SK-N-SH treated with all-trans-retinoic acid at 6 μM for 48 hours (cell line): ENCODE results near the gene AXIN1.
"Not testable (repeated sequence)": the region's sequence is repeated elsewhere in the genome, so short reads cannot be mapped to it uniquely, and the experiment has no call there.

Experiments used
- ATAC-seq: fragments of 200-7000 bp; cut with Tn5 transposase; 3 replicates; pipeline ENCODE4 v1.9.1; 2020; ENCODE audit warnings: mild to moderate bottlenecking, moderate library complexity
- BACH2 ChIP-seq: fragments of 250-450 bp; sonication (Bioruptor Pico); IDR thresholded peaks from 2 replicates; pipeline ENCODE4 v1.9.0; 2021; ENCODE audit warnings: mild to moderate bottlenecking, borderline replicate concordance
- CREB5 ChIP-seq: fragments of 250-450 bp; sonication (Bioruptor Pico); IDR thresholded peaks from 2 replicates; pipeline ENCODE4 v1.5.1; 2020; ENCODE audit warnings: low read depth, mild to moderate bottlenecking, moderate library complexity
- CSDC2 ChIP-seq: fragments of 250-450 bp; sonication (Bioruptor Pico); IDR thresholded peaks from 2 replicates; pipeline ENCODE4 v1.5.0; 2020; ENCODE audit warnings: mild to moderate bottlenecking, moderate library complexity
- ESRRG ChIP-seq: fragments of 250-450 bp; sonication (Bioruptor Pico); IDR thresholded peaks from 2 replicates; pipeline ENCODE4 v1.6.1; 2021; ENCODE audit warnings: mild to moderate bottlenecking
- GLIS3 ChIP-seq: fragments of 250-450 bp; sonication (Bioruptor Pico); IDR thresholded peaks from 2 replicates; pipeline ENCODE4 v1.5.0; 2020; ENCODE audit warnings: mild to moderate bottlenecking, moderate library complexity
- ISL1 ChIP-seq: fragments of 250-450 bp; sonication (Bioruptor Pico); IDR thresholded peaks from 2 replicates; pipeline ENCODE4 v2.1.2; 2022; ENCODE audit warnings: mild to moderate bottlenecking, moderate library complexity
- OSR1 ChIP-seq: fragments of 250-450 bp; sonication (Bioruptor Pico); IDR thresholded peaks from 2 replicates; pipeline ENCODE4 v1.8.0; 2022; ENCODE audit warnings: moderate library complexity, mild to moderate bottlenecking, inconsistent platforms
- POU6F1 ChIP-seq: fragments of 250-450 bp; sonication (Bioruptor Pico); IDR thresholded peaks from 2 replicates; pipeline ENCODE4 v1.8.0; 2021; ENCODE audit warnings: low read depth, mild to moderate bottlenecking, moderate library complexity, borderline replicate concordance
- PPARA ChIP-seq: fragments of 250-450 bp; sonication (Bioruptor Pico); IDR thresholded peaks from 2 replicates; pipeline ENCODE4 v1.5.0; 2020; ENCODE audit warnings: mild to moderate bottlenecking, borderline replicate concordance
- SNAI2 ChIP-seq: fragments of 250-450 bp; sonication (Bioruptor Pico); IDR thresholded peaks from 2 replicates; pipeline ENCODE4 v1.5.0; 2020; ENCODE audit warnings: mild to moderate bottlenecking, moderate library complexity
- TCF4 ChIP-seq: fragments of 250-450 bp; sonication (Bioruptor Pico); IDR thresholded peaks from 2 replicates; pipeline ENCODE4 v1.8.0; 2021; ENCODE audit warnings: mild to moderate bottlenecking, moderate library complexity, borderline replicate concordance
- TOX ChIP-seq: fragments of 250-450 bp; sonication (Bioruptor Pico); IDR thresholded peaks from 2 replicates; pipeline ENCODE4 v1.8.0; 2021; ENCODE audit warnings: mild to moderate bottlenecking, moderate library complexity, borderline replicate concordance
- TSHZ2 ChIP-seq: fragments of 250-450 bp; sonication (Bioruptor Pico); IDR thresholded peaks from 2 replicates; pipeline ENCODE4 v1.5.0; 2020; ENCODE audit warnings: mild to moderate bottlenecking, moderate library complexity
- ZFP30 ChIP-seq: fragments of 450-650 bp; formaldehyde crosslinking; IDR thresholded peaks from 2 replicates; pipeline ENCODE4 v1.5.0; 2022; ENCODE audit warnings: mild to moderate bottlenecking, moderate library complexity
- ZNF565 ChIP-seq: fragments of 450-650 bp; formaldehyde crosslinking; conservative IDR thresholded peaks from 2 replicates; pipeline ENCODE4 v1.5.0; 2020; ENCODE audit warnings: low read depth, mild to moderate bottlenecking, moderate library complexity
- ZNF70 ChIP-seq: fragments of 450-650 bp; formaldehyde crosslinking; IDR thresholded peaks from 2 replicates; pipeline ENCODE4 v1.5.0; 2020; ENCODE audit warnings: mild to moderate bottlenecking, moderate library complexity
- TF ChIP-seq, protein P1 (sequence below): fragments of 250-450 bp; sonication (Bioruptor Pico); IDR thresholded peaks from 2 replicates; pipeline ENCODE4 v1.8.0; 2020; ENCODE audit warnings: mild to moderate bottlenecking, moderate library complexity, borderline replicate concordance
- TF ChIP-seq, protein P2 (sequence below): fragments of 250-450 bp; sonication (Bioruptor Pico); IDR thresholded peaks from 2 replicates; pipeline ENCODE4 v1.5.1; 2021; ENCODE audit warnings: mild to moderate bottlenecking, moderate library complexity

AXIN1 gene

DNA sequence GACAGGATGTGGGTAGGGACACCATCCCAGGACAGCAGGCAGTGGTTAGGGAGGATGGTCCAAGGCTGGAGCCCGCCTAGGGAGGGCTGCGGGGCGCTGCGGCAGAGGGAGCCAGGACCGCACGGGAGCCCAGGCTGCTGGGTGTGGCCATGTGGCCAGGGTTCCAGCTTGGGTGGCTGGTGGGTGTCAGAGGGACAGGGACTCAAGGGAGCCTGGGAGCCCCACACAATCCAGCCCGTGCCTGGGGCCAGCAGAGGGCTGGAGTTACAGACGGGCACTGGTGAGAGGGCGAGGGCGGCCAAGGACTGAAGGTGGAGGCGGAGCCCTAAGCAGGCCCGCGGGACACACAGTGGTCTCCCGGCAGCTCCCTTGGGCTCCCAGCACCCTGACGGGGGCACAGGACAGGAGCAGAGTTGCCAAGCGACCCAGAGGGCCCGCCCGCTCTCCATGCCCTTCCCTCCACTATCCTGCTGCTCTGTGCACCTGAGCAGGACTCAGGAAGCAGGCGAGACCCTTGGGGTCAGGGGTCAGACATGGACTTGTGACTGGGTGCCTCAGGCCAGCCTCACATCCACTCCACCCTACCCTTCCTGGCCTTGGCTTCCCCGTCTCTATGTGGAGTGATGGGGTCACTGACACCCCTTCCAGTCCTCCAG lies 10.7 kb upstream of the AXIN1 start:
- ATAC-seq = peak; percentile 2; the same call in 2 of the 3 replicates
- TF ChIP-seq, protein P1, sequence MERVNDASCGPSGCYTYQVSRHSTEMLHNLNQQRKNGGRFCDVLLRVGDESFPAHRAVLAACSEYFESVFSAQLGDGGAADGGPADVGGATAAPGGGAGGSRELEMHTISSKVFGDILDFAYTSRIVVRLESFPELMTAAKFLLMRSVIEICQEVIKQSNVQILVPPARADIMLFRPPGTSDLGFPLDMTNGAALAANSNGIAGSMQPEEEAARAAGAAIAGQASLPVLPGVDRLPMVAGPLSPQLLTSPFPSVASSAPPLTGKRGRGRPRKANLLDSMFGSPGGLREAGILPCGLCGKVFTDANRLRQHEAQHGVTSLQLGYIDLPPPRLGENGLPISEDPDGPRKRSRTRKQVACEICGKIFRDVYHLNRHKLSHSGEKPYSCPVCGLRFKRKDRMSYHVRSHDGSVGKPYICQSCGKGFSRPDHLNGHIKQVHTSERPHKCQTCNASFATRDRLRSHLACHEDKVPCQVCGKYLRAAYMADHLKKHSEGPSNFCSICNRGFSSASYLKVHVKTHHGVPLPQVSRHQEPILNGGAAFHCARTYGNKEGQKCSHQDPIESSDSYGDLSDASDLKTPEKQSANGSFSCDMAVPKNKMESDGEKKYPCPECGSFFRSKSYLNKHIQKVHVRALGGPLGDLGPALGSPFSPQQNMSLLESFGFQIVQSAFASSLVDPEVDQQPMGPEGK (CRISPR knock-in tag) = no peak
- no peak for TF ChIP-seq POU6F1 (CRISPR knock-in tag)
- no peak for TF ChIP-seq CREB5 (CRISPR knock-in tag)
- TF ChIP-seq GLIS3 = no peak
- no peak for TF ChIP-seq ZNF565
- TF ChIP-seq BACH2 (CRISPR knock-in tag) = no peak

GRCh38 chr16:362702-362999 lies 10.1 kb upstream of the AXIN1 start:
- not testable (repeated sequence) for ATAC-seq

- peak; percentile 90 for ATAC-seq
- no peak for TF ChIP-seq SNAI2 (CRISPR knock-in tag)
- TF ChIP-seq ZFP30 (CRISPR knock-in tag) = no peak
- TF ChIP-seq BACH2 (CRISPR knock-in tag) = no peak
- no peak for TF ChIP-seq OSR1 (CRISPR knock-in tag)
- no peak for TF ChIP-seq ESRRG (CRISPR knock-in tag)
- TF ChIP-seq, protein P2, sequence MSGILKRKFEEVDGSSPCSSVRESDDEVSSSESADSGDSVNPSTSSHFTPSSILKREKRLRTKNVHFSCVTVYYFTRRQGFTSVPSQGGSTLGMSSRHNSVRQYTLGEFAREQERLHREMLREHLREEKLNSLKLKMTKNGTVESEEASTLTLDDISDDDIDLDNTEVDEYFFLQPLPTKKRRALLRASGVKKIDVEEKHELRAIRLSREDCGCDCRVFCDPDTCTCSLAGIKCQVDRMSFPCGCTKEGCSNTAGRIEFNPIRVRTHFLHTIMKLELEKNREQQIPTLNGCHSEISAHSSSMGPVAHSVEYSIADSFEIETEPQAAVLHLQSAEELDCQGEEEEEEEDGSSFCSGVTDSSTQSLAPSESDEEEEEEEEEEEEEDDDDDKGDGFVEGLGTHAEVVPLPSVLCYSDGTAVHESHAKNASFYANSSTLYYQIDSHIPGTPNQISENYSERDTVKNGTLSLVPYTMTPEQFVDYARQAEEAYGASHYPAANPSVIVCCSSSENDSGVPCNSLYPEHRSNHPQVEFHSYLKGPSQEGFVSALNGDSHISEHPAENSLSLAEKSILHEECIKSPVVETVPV (CRISPR knock-in tag) = no peak
- no peak for TF ChIP-seq ISL1 (CRISPR knock-in tag)
- TF ChIP-seq PPARA (CRISPR knock-in tag) = no peak
- no peak for TF ChIP-seq TSHZ2 (CRISPR knock-in tag)
- TF ChIP-seq CSDC2 (CRISPR knock-in tag) = no peak
- TF ChIP-seq POU6F1 (CRISPR knock-in tag) = no peak
- TF ChIP-seq TOX (CRISPR knock-in tag) = no peak
- no peak for TF ChIP-seq ZNF70 (CRISPR knock-in tag)
- TF ChIP-seq ZNF565 = no peak
- no peak for TF ChIP-seq TCF4 (CRISPR knock-in tag)
Measured at GRCh38 chr16:361872-362701, 9.6 kb upstream of the AXIN1 start.
